H1 (cell line): Measurements from ENCODE around the gene CCDC88C. TPM values are rescaled to one million over a fixed set of nuclear protein-coding genes. Genes with fewer than 3 reads are reported as not detected.

ENCODE experiments used
- CTCF ChIA-PET: fragments of 300-600 bp; sonication (Branson Sonifier 250); formaldehyde crosslinking; loops from one replicate; lab custom pipeline; 2021; ENCODE audit not compliant: partially characterized antibody; lab: Charles Lee
- POLR2A ChIA-PET: fragments of 300-600 bp; sonication (Branson Sonifier 250); formaldehyde crosslinking; loops from one replicate; lab custom pipeline; 2021; ENCODE audit warnings: inconsistent platforms; ENCODE audit not compliant: partially characterized antibody; lab: Charles Lee
- DNase-seq, 2 experiments: peaks; one replicate each; pipeline versions ENCODE4 v3.0.0 to v3.0.0-alpha.2; 2010 to 2022; ENCODE audit warnings: low spot score in 2 of 2, low read depth in 1 of 2, mixed read lengths in 1 of 2
- FAIRE-seq: peaks from 2 replicates; lab custom pipeline; 2011; peaks lifted over from hg19 to GRCh38; lab: Jason Lieb, UNC
- H2AFZ ChIP-seq: 2 replicates; pipeline ENCODE4 v1.8.1; 2012; ENCODE audit warnings: low read length, inconsistent platforms
- H2AK5ac ChIP-seq: 2 replicates; pipeline ENCODE4 v1.6.1; 2013; ENCODE audit warnings: low read depth, low read length
- H2BK120ac ChIP-seq: replicated peaks from 2 replicates; pipeline ENCODE3; 2013; ENCODE audit warnings: low read depth, low read length, inconsistent platforms
- H2BK12ac ChIP-seq: 2 replicates; pipeline ENCODE4 v1.6.1; 2013; ENCODE audit warnings: low read depth, low read length
- H2BK15ac ChIP-seq: 2 replicates; pipeline ENCODE4 v1.6.1; 2013; ENCODE audit warnings: low read length
- H2BK20ac ChIP-seq: 2 replicates; pipeline ENCODE4 v1.6.1; 2013; ENCODE audit warnings: low read length
- H2BK5ac ChIP-seq: 2 replicates; pipeline ENCODE4 v1.6.1; 2013; ENCODE audit warnings: low read depth, low read length
- H3K14ac ChIP-seq: 2 replicates; pipeline ENCODE4 v1.6.1; 2013; ENCODE audit warnings: inconsistent platforms; ENCODE audit not compliant: insufficient read length
- H3K18ac ChIP-seq: 2 replicates; pipeline ENCODE4 v1.6.1; 2013; ENCODE audit warnings: low read length; ENCODE audit errors: extremely low read depth
- H3K23ac ChIP-seq: 2 replicates; pipeline ENCODE4 v1.6.1; 2013; ENCODE audit warnings: inconsistent platforms; ENCODE audit not compliant: insufficient read length
- H3K23me2 ChIP-seq: 2 replicates; pipeline ENCODE4 v1.6.1; 2013; ENCODE audit warnings: low read depth, low read length
- H3K27ac ChIP-seq: 2 replicates; pipeline ENCODE4 v1.6.1; 2011; ENCODE audit warnings: low read depth, low read length, inconsistent platforms
- H3K27me3 ChIP-seq, 4 experiments: replicated peaks in 1 of 4; 1 replicate in 1 of 4; 2 replicates in 3 of 4; pipeline versions ENCODE4 v1.6.1 to v1.8.1; 2011 to 2013; ENCODE audit warnings: low read length in 3 of 4, mild to moderate bottlenecking in 3 of 4, inconsistent platforms in 2 of 4, mixed read lengths in 2 of 4, moderate library complexity in 1 of 4; ENCODE audit not compliant: control insufficient read depth in 3 of 4, insufficient read depth in 3 of 4; ENCODE audit errors: extremely low read depth in 1 of 4
- H3K36me3 ChIP-seq, 4 experiments: 2 replicates each; pipeline versions ENCODE4 v1.6.1 to v1.8.1; 2011 to 2013; ENCODE audit warnings: mild to moderate bottlenecking in 4 of 4, low read length in 3 of 4, moderate library complexity in 2 of 4, control low read depth in 1 of 4, inconsistent platforms in 1 of 4; ENCODE audit not compliant: insufficient read depth in 4 of 4, control insufficient read depth in 2 of 4
- H3K4ac ChIP-seq: replicated peaks from 2 replicates; pipeline ENCODE3; 2013; ENCODE audit warnings: low read length, low read depth, mixed read lengths, inconsistent platforms; ENCODE audit not compliant: insufficient read length
- H3K4me1 ChIP-seq, 4 experiments: replicated peaks in 1 of 4; 1 replicate in 1 of 4; 2 replicates in 3 of 4; pipeline versions ENCODE4 v1.6.1 to v1.8.1; 2011 to 2013; ENCODE audit warnings: low read length in 3 of 4, inconsistent platforms in 2 of 4, mixed read lengths in 1 of 4; ENCODE audit not compliant: insufficient read depth in 4 of 4, control insufficient read depth in 3 of 4
- H3K4me2 ChIP-seq, 2 experiments: 2 replicates each; pipeline versions ENCODE4 v1.6.1 to v1.8.1; 2011 to 2013; ENCODE audit warnings: low read depth in 2 of 2, low read length in 2 of 2, control low read depth in 1 of 2, inconsistent platforms in 1 of 2, mild to moderate bottlenecking in 1 of 2; ENCODE audit not compliant: insufficient read depth in 1 of 2
- H3K4me3 ChIP-seq, 4 experiments: fragments of 200-600, 300-600 bp in 1 of 4; sonication (generic), shearing (Covaris generic), sonication (Bioruptor Twin) in 1 of 4; 2 replicates each; pipeline versions ENCODE4 v1.5.1 to v1.8.1; 2011 to 2016; ENCODE audit warnings: low read length in 4 of 4, low read depth in 3 of 4, control low read depth in 2 of 4, inconsistent platforms in 2 of 4, mild to moderate bottlenecking in 2 of 4, mixed read lengths in 1 of 4, moderate library complexity in 1 of 4; ENCODE audit not compliant: insufficient read depth in 2 of 4; ENCODE audit errors: extremely low read depth in 1 of 4
- H3K56ac ChIP-seq: replicated peaks from 2 replicates; pipeline ENCODE3; 2013; ENCODE audit warnings: low read depth, mild to moderate bottlenecking, mixed read lengths, low read length, inconsistent platforms; ENCODE audit not compliant: insufficient read length
- H3K79me1 ChIP-seq: 2 replicates; pipeline ENCODE4 v1.6.1; 2013; ENCODE audit warnings: low read depth, low read length, control low read depth
- H3K79me2 ChIP-seq, 2 experiments: 2 replicates each; pipeline versions ENCODE4 v1.6.1 to v1.8.1; 2012 to 2013; ENCODE audit warnings: low read length in 2 of 2, mild to moderate bottlenecking in 2 of 2, inconsistent platforms in 1 of 2; ENCODE audit not compliant: insufficient read depth in 2 of 2, control insufficient read depth in 1 of 2
- H3K9ac ChIP-seq, 4 experiments: replicated peaks in 1 of 4; 1 replicate in 1 of 4; 2 replicates in 3 of 4; pipeline versions ENCODE4 v1.6.1 to v1.8.1; 2011 to 2013; ENCODE audit warnings: low read depth in 3 of 4, low read length in 3 of 4, control low read depth in 2 of 4, mild to moderate bottlenecking in 2 of 4, moderate library complexity in 2 of 4, inconsistent platforms in 1 of 4; ENCODE audit errors: extremely low read depth in 1 of 4
- H3K9me3 ChIP-seq, 2 experiments: 2 replicates each; pipeline versions ENCODE4 v1.6.1 to v1.8.1; 2012 to 2013; ENCODE audit warnings: mild to moderate bottlenecking in 2 of 2, moderate library complexity in 2 of 2, control low read depth in 1 of 2, inconsistent platforms in 1 of 2, low read depth in 1 of 2, low read length in 1 of 2, mixed read lengths in 1 of 2; ENCODE audit not compliant: insufficient read depth in 2 of 2
- H4K20me1 ChIP-seq, 2 experiments: replicated peaks in 1 of 2; 2 replicates each; pipeline versions ENCODE3 to v1.8.1; 2011 to 2013; ENCODE audit warnings: inconsistent platforms in 2 of 2, low read length in 2 of 2, mild to moderate bottlenecking in 1 of 2; ENCODE audit not compliant: insufficient read depth in 2 of 2, control insufficient read depth in 1 of 2
- H4K5ac ChIP-seq: 2 replicates; pipeline ENCODE4 v1.6.1; 2013; ENCODE audit warnings: low read length, low read depth, mixed read lengths, inconsistent platforms; ENCODE audit not compliant: insufficient read length
- H4K8ac ChIP-seq: 2 replicates; pipeline ENCODE4 v1.8.0; 2013; ENCODE audit warnings: mild to moderate bottlenecking, moderate library complexity, low read length, inconsistent platforms; ENCODE audit not compliant: insufficient read depth; ENCODE audit errors: extremely low read depth
- H4K91ac ChIP-seq: replicated peaks from 2 replicates; pipeline ENCODE3; 2013; ENCODE audit warnings: low read length, mixed read lengths, inconsistent platforms; ENCODE audit not compliant: insufficient read length
- CTBP2 ChIP-seq: IDR thresholded peaks from 2 replicates; pipeline ENCODE4 v1.7.0; 2011; ENCODE audit warnings: borderline replicate concordance, mild to moderate bottlenecking, moderate library complexity, mixed read lengths, low read length; ENCODE audit not compliant: insufficient read depth, insufficient read length
- KDM4A ChIP-seq: IDR thresholded peaks from one replicate; pipeline ENCODE4 v1.7.1; 2012; ENCODE audit warnings: low read depth, mild to moderate bottlenecking, moderate library complexity, low read length, inconsistent platforms; ENCODE audit not compliant: severe bottlenecking
- NRF1 ChIP-seq: IDR thresholded peaks from 2 replicates; pipeline ENCODE4 v1.6.1; 2011; ENCODE audit warnings: mild to moderate bottlenecking, low read depth, low read length, improper control_type of control experiment
- WGBS, 2 experiments: shearing (Covaris generic) in 1 of 2; methylation state at CpG; one replicate each; pipeline versions ENCODE4 v1.1.6 to v1.1.7; 2013 to 2015; ENCODE audit warnings: low lambda C conversion rate in 2 of 2, mixed read lengths in 2 of 2, inconsistent platforms in 1 of 2, low coverage in 1 of 2, missing lambda C conversion rate in 1 of 2; ENCODE audit not compliant: insufficient replicate concordance in 2 of 2, insufficient coverage in 1 of 2, insufficient read length in 1 of 2; ENCODE audit errors: extremely low coverage in 1 of 2, missing lambda C conversion rate in 1 of 2; 5-methylcytosine and 5-hydroxymethylcytosine counted together
- polyA plus RNA-seq, 7 experiments: library from polyadenylated mRNA; depleted of rRNA in 3 of 7; stranded (reverse) in 5 of 7; unstranded in 2 of 7; fragments of >200 nt in 5 of 7; fragments of 200-250 nt in 2 of 7; gene quantifications; 1 replicate in 5 of 7; 2 replicates in 1 of 7; 4 replicates in 1 of 7; pipeline versions ENCODE4 v1.2.1 to v1.2.3, GENCODE V29; 2011 to 2013; ENCODE audit warnings: missing spikeins in 2 of 7, mixed read lengths in 2 of 7
- total RNA-seq: library from RNA; stranded (reverse); fragmentation: NEBNext Ultra II Directional; extraction: Animal tissue kit (Norgen Biotek cat#: 25700); gene quantifications from 2 replicates; pipeline ENCODE4 v1.2.1, GENCODE V29; 2021

CCDC88C gene
- total and polyA plus RNA-seq, 2 of the 8 experiments (the other 6 are each of a cell fraction or from before 2014, with no cell fraction given) = 10.3 to 57.7 TPM

DNA sequence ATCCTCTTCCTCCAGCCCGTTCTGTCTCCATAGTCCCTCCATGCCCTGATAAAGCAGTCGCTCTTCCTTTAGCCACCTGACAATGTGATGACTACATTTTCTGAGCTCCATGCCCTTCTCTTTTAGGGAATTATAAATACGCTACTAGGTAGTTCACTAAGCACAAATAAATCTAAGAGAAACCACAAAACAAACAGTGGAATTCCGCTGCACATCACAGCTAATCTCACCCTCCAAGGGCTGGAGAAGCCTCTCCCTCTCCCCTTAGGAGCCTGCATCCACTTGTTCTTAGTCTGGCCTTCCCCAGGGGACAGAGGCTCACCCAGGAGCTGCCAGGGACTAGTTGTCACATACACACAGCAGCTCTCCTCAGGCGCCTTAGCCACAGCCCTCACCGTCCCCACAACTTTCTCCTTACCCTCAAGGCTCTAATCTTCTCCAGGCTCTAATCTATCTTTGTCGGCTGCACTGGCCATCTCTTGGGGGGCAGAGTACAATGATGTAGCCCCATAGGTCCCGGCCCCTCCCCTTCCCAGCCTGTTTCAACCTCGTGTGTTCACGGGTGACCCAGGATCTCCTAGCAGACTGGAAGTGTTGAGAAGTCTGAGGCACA, 117.2 kb downstream of the CCDC88C start:
- Histone ChIP-seq H3K4me3 (no peak overlapping the region), H3K14ac (no peak overlapping the region), H2AFZ (no peak overlapping the region), H4K91ac (no peak overlapping the region), H3K9me3 (no peaks in the 10 kb centered on the region), H3K18ac (no peak overlapping the region), H4K5ac (no peak overlapping the region), H3K23me2 (no peaks in the 10 kb centered on the region; the same call in 1 of the 2 replicates), H3K27ac (no peak overlapping the region; the same call in 1 of the 2 replicates), H3K23ac (no peak overlapping the region), H3K4me2 (no peak overlapping the region), H3K9ac (no peak overlapping the region), H2BK120ac (no peak overlapping the region), H2AK5ac (no peak overlapping the region), H3K4ac (no peak overlapping the region), H2BK20ac (no peak overlapping the region), H2BK12ac (no peak overlapping the region), H3K56ac (no peak overlapping the region), H3K36me3 (peaks cover 13 to 58% (median 33%) of the 10 kb centered on the region in 4 experiments), H2BK15ac (no peak overlapping the region), H3K27me3 (no peaks in the 10 kb centered on the region), H2BK5ac (no peak overlapping the region), H3K79me1 (no peaks in the 10 kb centered on the region; the same call in 1 of the 2 replicates), H3K4me1 (peaks cover 0 to 13% (median 9%) of the 10 kb centered on the region in 4 experiments; a peak in 5 of 7 replicates), H3K79me2 (no peaks in the 10 kb centered on the region), H4K20me1 (peaks cover 0 to 2% of the 10 kb centered on the region in 2 experiments), H4K8ac (no peak overlapping the region; the same call in 1 of the 2 replicates)
- ChIA-PET CTCF (interaction anchor here (1.8 kb wide), 1 partner anchor 13 kb away, joined by 5 read pairs; no protein-coding TSS in a partner anchor), POLR2A (interaction anchor here (1.3 kb wide), 1 partner anchor 11 kb away, joined by 4 read pairs; no protein-coding TSS in a partner anchor)
- FAIRE-seq (no peak), DNase-seq (no peak)
- 85% methylated on average over 10 of the region's 10 CpGs; no CpG with 5 or more reads in 1 of the 2 experiments for WGBS, 2 experiments
- TF ChIP-seq CTBP2 (no peak), NRF1 (no peak), KDM4A (no peak)
